Left renal pelvis (tissue), 4 donors: Measurements from ENCODE around the gene RNASEH2A. TPM values are rescaled to one million over a fixed set of nuclear protein-coding genes. Genes with fewer than 3 reads are reported as not detected.

ENCODE experiments used
- DNase-seq, 4 donors: peaks; one replicate each; pipeline ENCODE4 v3.0.0-alpha.2; 2013; ENCODE audit warnings: low read depth in 4 of 4, low spot score in 3 of 4
- polyA plus RNA-seq, 4 donors: library from polyadenylated mRNA; unstranded; fragments of 120-200 nt; gene quantifications; one replicate each; pipeline ENCODE4 v1.2.1, GENCODE V29; 2013; ENCODE audit not compliant: insufficient read length in 4 of 4

Gene RNASEH2A
- polyA plus RNA-seq, 4 donors = 25.6 to 38.5 (median 29.9) TPM

DNA sequence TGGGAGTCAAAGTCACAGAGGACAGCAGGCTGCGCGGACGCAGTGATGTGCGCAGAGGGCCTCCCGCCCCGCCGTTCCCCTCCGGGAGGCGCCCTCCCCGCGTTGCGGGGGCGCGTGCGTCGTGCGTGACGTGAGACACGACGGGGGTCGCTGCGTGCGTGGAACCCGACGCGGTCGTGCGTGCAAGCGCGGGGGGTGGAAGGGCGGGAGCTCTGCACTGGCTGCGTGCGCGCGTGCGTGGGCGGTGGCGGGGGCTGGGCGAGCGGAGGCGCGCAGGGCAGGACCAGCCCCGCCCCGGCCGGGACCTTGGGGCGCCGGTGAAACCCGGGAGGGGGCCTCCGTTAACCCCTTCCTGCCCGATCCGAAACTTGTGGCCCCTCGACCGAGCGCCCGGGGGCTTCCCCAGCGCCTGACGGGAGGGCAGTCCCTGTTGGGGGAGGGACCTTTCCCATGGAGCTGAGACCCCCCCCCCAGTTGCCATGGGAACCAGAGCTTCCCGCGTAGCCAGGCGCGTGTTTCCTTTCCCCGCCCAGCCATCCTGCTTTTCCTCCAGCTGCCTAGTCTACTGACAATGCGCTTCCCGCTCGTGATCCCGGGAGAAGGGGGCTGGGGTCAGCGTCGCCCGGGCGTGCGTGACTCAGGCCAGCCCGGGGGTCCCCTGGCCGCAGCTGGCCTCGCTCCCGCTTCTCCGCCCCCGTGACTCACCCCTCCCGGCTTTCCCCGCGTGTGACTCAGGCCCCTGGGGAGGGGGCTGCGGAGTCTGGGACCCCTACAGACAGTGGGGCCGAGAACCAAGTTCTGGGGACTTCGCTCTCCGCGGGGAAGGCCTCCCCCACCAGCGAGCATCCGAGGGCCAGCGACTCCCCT lies 23.7 kb upstream of the RNASEH2A start:
- no peak for DNase-seq

DNA sequence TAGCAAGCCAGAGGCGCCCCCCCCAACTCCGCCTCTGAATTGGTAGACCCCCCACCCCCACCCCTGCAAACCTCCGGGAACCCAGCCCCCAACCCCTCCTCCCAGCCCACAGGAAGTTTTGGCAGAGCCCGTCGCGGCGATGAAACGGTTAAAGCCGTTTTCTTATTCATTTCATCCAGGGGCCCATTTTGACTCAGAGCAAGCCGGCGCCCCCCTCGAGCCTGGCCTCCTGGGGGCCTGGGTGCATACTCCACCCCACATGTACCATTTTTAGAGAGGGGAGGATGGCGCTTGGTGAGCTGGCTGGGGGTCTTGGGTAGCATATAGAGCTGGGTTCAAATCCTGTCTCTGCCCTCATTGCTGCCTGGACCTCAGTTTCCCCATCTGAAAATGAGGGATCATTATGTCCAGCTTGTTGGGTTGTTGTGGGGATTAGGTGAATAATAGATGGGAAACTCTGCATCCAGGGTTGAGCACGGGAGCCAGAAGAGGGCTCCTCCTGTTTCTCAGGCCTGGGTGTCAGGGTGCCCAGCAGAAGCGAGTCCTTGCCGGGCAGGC lies 23.0 kb upstream of the RNASEH2A start:
- DNase-seq = no peak

DNA sequence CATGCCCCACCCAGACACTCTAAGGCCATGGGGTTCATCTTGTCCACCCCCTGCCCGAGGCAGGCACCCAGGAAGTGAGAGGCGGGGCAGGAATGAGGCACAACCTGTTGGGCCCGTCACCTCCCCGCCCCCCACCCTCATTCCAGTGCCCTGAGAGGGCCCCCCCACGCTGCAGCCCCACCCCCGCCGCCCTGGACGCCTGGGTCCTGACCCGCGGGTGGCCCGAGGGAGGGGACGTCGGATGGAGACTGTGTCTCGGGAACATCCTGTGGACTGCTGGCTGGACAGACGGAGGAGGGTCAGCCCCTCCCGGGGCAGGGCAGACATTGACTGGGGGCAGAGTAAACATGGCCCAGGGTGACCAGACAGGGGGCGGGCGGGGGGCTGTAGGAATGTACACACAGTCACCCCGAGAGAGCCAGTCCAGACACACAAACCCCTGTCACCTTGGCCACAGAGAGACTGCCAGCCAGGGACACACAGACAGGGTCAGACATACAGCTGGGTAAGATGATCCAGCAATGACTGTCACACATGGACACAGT lies 22.5 kb upstream of the RNASEH2A start:
- DNase-seq = no peak

DNA sequence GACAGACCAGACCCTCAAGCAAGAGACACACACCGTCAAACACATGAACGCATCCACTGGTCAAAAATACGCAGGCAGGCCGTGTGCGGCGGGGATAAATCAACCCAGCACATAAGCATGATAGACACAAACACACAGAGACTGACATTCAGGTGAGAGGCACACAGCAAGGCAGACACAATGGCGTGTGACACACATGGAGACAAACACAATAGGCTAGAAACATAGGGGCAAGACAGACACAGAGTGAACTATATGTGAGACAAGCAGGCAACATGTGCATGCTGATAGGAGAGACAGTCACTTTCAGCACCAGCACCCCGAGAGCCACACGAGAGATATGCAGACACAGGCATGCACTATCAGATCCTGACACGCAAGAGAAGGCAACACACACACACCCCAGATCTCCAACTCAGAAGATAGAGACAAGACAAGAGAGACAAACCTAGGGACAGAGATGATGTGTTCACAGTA lies 22.0 kb upstream of the RNASEH2A start:
- DNase-seq = no peak

DNA sequence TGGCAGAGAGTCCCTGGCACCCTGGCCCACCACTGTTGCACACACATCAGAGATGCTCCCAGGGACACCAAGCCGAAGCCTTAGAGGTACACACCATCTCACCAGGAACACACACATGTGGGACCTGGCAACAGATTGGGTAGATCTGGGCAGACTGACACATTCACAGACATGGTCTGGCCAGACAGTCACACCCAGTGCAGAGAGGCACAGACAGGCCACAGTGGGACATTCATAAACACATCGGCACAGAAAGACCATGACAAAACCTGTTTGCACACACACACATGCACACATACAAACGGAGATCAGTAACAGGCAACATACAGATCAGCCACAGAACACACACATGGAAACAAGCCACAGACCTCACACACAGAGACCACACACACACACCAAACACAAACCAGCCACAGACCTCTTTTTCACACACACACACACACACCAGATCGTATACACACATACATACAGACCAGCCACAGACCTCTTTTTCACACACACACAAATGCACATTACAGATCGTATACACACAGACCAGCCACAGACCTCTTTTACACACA lies 21.4 kb upstream of the RNASEH2A start:
- DNase-seq = no peak

DNA sequence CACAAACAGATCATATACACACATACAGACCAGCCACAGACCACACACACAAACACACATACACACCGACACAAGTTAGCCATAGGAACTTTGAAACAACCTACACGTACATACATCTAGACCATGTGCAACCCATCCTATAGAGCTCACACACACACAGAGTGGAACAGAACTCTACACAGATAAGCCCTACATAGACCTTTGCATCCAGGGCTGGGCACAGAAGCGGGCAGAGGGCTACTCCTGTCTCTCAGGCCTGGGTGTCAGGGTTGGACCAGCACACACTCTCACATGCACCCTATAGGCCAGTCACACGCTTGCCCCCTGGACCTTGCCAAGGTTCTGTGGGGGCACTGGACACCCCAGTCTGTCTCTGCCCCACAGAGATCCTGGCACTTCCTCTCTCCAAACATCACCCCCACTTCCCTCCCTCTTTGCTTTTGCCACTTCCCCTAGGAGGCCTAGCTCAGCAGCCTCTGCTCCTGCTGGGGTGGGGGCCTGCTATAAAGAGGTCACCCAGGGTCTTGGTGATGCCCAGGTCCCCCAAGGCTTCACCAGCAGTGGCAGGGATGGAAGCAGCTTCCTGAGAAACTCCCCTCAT lies 20.9 kb upstream of the RNASEH2A start:
- no peak for DNase-seq

DNA sequence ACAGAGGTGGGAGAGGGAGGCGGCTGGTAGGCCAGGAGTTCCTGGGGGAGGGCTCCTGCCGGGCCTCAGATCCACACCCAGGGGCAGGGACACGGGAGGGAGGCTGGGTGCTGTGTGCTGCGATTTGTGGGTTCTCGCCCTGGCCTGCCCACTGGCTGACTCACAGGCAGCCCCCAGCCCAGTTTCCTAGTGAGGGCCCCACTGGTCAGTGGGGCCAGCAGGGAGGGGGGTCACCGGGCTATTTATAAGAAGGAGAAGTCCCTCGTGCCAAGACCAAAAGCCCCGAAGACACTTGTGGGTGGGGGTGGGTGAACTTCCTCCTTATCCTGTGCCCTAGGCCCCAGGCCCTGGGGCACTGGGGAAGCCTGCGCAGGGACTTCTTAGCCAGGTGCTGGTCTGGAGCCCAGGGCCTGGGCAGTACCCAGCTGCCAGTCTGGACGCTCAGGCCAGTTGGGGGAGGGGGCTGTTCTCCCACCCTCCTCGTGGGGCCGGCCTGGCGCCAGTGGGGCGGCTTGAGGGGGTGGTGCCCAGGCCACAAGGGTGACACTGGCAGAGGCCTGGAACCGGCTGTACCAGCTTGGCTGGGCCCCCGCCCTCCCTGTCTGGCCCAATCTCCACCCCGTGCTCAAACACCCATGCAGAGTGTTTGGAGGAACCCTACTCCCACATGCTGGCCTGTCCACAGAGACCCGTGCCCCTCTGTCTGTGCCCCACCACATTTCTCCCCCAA lies 20.1 kb upstream of the RNASEH2A start:
- no peak for DNase-seq

DNA sequence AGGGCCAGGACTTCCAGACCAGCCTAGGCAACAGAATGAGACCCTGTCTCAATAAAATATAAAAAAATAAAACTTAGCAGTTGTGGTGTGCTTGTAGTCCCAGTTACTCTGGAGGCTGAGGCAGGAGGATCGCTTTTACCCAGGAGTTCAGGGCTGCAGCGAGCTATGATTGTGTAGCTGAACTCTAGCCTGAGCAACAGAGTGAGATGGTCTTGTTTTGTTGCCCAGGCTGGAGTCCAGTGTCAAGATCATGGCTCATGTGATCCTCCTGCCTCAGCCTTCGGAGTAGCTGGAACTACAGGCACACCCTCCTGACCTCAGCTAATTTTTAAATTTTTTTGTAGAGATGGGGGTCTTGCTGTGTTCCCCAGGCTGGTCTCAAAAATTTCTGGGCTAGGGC lies 19.4 kb upstream of the RNASEH2A start:
- no peak for DNase-seq

DNA sequence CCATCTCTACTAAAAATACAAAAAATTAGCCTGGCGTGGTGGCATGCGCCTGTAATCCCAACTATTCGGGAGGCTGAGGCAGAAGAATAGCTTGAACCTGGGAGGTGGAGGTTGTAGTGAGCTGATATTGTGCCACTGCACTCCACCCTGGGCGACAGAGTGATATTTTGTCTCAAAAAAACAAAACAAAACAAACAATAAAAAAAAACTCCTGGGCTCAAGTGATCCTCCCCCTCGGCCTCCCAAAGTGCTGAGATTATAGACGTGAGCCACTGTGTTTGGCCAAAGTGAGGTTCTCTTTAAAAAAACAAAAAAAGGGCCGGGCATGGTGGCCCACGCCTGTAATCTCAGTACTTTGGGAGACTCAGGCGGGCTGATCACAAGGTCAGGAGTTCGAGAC lies 18.9 kb upstream of the RNASEH2A start:
- no peak for DNase-seq

DNA sequence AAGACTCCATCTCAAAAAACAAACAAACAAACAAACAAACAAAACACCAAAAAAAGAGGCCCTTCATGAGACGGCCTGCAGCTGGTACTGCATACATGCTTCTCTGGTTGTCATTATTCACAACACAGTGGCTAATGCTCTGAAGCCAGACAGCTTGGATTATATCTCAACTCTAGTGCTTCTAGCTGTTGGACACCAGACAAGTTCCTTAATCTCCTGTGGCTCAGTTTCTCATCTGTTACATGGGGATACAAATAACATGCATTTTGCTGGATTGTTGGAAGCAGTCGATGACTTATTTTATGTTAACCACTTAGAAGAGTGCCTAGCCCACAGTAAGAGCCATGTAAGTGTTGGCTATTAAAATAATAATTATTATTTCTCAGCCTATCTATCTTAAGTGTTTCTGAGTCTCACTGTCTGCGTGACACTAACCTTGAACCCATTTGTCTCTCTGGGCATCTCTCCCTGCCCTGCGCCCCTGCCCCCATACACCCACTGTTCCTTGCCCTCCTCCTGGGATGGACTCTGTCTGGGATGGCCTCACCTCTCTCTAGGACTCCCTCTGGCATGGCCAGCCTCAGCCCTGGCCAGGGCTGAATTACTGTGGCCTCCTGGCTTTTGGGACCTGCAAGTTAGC lies 18.2 kb upstream of the RNASEH2A start:
- DNase-seq = no peak

DNA sequence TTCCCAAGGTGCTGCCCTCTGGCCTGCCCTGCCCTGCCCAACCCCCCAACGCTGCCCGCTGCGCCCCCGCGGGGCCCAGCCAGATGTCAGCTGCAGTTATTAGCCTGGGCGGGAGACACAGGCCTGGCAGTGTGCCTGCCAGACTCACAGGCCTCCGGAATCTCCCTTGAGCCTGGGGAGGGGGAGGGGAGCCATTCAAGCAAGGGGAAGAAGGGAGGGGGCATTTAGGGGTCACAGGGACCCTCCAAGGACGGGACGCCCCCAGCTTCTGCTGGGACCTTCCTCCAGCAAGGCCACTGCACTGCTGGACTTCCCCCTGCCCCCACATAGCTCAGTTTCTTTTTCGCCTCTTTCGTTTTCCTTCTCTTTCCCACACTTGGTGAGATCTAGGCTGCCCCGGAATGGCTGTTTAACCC lies 17.7 kb upstream of the RNASEH2A start:
- DNase-seq = no peak

DNA sequence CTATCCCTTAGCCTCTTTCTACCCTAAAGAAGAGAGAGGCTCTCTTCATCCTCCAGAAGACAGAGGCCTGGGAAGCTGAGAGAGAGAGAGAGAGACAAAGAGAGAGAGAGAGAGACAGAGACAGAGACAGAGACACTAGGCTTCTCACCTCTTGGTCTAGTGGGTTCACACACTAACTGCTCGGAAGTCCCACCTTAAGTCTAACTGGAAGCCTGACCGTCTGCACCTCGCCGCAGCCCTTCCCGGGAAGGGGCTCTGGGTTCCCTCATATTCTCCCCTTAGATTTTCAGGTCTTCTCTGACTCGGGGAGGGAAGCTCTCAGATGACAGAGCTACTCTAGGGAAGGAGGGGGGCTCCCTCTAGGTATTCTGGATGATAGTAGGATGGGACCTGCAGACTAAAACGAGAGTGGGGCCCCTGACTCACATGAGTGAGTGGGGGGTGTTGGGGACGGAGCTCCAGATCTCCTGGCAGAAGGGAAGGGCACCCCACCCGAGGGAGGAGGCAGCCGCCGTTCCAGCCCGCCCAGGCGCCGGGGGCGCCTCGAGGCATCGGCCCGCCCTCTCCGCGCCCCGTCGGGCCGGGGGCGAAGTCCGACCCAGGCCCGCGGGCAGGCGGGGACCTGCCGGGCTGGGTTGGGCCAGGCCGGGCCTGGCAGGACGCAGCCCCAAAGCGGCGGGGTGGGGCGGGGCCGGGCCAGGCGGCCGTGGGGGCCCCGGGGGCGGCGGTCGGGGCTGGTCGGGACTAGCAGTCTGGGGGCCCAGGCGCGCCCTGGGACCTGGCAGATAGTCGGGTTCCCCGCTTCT lies 17.1 kb upstream of the RNASEH2A start:
- DNase-seq = no peak

DNA sequence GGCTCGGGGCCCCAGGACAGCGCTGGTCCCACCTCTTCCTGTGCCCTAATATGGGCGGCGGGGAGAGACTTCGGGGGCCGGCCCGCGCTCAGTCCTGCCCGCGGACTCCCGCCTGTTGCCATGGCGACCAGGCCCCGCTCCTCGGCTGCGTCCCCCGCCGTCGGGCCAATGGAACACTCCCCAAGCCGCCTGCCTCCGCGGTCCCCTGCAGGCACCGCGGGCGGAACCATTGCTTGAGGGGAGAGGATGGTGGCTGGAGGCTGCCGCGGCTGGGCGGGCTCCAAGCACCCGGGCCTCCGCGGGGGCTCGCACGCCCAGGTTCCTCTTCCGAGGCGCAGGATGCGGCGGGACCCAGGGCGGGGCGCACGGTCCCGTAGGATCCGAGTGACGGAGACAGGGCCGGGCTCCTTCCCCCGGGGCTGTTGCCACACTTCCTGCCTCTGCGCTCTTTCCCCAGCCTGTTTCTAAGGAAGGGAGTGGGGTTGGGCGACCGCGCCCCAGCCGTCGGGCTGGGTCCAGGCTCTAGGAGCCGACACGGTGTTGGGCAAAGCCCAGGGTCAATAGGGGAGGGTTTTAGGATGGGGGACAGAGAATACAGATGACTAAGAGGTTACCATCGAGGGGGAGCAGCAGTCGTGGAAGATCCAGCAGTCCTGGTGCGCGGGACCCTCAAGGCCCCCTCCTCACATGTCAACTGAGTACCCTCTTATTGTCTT lies 16.3 kb upstream of the RNASEH2A start:
- DNase-seq = peak in 3 of 4 donors; percentile 84 to 92 (median 87)

DNA sequence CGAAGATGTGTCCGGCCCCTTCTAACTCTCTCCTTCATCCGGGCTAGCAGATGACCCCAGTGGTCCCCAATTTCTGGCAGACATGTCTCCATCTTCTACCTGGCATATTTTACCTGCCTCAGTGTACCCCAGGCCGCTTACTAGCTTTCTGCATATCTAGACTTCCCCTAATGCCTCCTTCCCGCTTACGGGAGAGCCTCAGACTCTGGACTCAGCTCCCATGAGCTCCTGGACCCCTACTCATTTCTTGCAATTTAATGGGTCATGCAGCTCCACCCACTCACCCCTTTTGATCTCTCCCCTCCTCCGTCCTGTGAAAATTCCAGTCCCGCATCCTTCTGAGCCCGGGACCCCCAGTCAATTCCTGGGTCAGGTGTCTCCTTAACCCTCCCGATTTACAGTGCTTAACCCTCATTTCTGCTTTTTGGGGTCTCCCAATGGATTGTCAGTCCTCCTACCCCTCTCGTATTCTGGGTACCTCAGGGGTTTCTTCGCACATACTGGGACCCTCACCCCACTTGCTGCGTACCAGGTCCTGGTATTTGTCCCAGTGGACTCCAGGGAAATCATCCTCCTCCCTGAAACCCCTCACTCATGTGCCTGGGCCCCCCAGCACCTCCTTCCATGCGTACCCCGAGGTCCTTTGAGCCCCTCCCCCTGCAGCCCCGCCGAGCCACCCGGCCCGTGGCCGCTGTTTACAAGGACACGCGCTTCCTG lies 15.6 kb upstream of the RNASEH2A start:
- no peak for DNase-seq

DNA sequence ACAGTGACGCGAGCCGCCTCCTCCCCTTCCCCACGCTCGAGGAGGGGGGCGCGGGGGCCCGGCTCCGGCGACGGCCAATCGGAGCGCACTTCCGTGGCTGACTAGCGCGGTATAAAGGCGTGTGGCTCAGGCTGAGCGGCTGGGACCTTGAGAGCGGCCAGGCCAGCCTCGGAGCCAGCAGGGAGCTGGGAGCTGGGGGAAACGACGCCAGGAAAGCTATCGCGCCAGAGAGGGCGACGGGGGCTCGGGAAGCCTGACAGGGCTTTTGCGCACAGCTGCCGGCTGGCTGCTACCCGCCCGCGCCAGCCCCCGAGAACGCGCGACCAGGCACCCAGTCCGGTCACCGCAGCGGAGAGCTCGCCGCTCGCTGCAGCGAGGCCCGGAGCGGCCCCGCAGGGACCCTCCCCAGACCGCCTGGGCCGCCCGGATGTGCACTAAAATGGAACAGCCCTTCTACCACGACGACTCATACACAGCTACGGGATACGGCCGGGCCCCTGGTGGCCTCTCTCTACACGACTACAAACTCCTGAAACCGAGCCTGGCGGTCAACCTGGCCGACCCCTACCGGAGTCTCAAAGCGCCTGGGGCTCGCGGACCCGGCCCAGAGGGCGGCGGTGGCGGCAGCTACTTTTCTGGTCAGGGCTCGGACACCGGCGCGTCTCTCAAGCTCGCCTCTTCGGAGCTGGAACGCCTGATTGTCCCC lies 14.9 kb upstream of the RNASEH2A start, which contains the start of gene JUNB:
TSS of gene JUNB (plus strand) at position 142 of the 706 bp plus-strand sequence. CDS start at position 428, 286 bp downstream.
- peak in 2 of 4 donors; percentile 80 to 85 for DNase-seq

DNA sequence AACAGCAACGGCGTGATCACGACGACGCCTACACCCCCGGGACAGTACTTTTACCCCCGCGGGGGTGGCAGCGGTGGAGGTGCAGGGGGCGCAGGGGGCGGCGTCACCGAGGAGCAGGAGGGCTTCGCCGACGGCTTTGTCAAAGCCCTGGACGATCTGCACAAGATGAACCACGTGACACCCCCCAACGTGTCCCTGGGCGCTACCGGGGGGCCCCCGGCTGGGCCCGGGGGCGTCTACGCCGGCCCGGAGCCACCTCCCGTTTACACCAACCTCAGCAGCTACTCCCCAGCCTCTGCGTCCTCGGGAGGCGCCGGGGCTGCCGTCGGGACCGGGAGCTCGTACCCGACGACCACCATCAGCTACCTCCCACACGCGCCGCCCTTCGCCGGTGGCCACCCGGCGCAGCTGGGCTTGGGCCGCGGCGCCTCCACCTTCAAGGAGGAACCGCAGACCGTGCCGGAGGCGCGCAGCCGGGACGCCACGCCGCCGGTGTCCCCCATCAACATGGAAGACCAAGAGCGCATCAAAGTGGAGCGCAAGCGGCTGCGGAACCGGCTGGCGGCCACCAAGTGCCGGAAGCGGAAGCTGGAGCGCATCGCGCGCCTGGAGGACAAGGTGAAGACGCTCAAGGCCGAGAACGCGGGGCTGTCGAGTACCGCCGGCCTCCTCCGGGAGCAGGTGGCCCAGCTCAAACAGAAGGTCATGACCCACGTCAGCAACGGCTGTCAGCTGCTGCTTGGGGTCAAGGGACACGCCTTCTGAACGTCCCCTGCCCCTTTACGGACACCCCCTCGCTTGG lies 14.1 kb upstream of the RNASEH2A start:
- no peak for DNase-seq
